HT1080 (cell line): ENCODE measurements around the gene CCDC188. TPM values are rescaled to one million over a fixed set of nuclear protein-coding genes. Genes with fewer than 3 reads are reported as not detected.

ENCODE experiments used
- DNase-seq: peaks from one replicate; pipeline ENCODE4 v3.0.0-alpha.2; 2015; ENCODE audit warnings: low read depth
- small RNA-seq: library from RNA; depleted of rRNA; stranded (forward); fragments of <200 nt; gene quantifications from one replicate; pipeline ENCODE3, GENCODE V24; 2014
- total RNA-seq: library from RNA; depleted of rRNA; stranded (reverse); fragments of >200 nt; shearing (Covaris generic); gene quantifications from 2 replicates; pipeline ENCODE4 v1.2.3, GENCODE V29; 2014; rRNA removed

The CCDC188 gene
- total RNA-seq, 1 experiment from 2014 or later, result 5.8 TPM

DNA sequence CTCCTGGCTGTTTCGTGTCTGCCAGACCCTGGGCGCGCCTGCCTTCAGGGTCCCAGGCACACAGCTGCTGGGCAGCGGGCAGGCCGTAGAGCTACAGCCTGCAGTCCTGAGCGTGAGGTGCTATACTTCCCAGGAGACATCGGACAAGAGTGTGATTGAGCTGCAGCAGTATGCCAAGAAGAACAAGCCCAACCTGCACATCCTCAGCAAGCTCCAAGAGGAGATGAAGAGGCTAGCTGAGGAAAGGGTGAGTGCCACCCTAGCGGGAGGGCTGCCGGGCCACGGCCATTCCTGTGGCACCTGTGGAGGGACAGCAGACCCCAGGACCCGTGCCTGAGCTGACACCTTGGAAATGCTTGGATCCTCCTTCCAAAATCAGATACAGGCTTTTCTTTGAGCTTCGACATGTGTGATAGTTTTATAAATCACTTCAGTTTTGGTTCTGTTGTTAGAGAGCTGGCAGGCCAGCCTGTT is 42.1 kb downstream of the CCDC188 start:
- no peak for DNase-seq

DNA sequence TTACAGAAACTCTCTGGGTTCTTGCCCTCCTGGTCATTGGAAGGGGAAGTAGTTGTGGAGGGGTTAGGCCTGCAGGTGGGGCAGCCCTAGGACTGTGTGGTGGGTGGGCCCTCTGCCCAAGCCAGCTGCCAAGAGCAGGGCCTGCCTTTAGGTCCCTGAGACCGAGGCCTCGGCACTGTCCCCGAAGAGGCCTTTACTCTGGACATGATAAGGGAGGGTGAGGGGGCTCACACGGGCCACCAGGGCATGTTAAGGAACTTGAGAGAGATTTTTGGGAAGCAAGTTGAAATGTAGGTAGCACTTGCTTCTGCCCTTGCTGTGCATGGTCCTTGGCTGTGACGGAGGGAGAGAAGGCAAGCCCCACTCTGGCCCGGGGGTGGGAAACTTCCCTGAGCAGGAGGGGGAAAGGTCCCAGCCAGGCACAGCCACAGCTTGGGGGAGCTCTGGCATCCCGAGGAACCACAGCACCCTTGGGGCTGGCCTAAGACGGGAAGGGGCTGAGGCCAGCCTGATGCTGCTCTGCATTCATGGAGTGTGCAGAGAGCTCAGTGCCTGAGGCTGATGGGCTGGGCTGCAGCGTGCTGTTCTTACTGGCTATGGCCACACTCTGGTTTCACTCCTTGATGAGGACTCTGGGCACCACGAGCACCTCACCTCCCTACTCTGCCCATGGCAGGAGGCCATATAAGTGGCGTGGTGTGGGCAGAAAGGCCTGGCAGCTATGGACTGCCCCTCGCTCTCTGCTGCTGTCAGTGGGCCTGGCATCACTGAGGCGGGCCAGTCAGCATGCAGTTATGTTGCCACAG is 42.7 kb downstream of the CCDC188 start:
- DNase-seq, result no peak

DNA sequence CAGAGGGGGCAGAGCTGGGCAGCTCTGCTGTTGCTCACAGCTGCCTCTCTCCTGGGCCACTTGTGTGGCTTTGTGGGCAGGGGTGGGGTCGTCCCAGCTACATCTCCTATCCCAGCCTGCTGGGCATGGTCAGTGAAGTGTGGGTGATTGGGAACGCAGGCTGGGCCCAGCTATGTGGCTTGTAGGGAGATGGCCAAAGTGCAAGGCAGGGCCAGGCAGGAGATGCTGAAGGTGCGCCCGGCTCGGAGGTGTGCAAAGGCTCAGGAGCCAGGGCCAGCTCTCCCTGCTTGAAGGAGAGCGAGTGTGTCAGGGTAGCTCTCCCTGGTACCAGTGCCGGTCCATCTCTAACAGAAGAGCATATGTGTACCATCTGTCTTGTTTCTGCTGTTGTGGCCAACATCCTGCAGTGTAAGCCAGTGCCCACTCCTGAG is 43.4 kb downstream of the CCDC188 start:
- no peak for DNase-seq

DNA sequence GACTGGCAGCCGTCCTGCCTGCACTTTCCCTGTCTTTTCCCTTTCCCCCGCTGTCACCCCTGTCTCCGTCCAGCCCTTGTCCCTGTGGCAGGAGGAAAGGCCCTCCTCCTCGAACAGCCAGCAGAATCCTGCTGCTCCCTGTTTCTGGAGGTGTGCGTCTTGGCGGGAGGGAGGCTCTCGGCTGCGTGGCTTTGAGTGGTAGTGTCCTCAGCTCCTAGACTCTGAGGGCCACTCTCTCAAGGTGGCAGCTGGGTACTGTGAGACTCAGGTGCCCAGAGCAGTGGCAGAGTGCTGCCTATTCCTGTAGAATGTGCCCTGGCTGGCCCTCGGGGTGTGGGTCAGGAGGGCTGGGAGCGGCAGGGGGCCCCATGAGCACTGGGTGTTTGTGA is 44.0 kb downstream of the CCDC188 start:
- no peak for DNase-seq

DNA sequence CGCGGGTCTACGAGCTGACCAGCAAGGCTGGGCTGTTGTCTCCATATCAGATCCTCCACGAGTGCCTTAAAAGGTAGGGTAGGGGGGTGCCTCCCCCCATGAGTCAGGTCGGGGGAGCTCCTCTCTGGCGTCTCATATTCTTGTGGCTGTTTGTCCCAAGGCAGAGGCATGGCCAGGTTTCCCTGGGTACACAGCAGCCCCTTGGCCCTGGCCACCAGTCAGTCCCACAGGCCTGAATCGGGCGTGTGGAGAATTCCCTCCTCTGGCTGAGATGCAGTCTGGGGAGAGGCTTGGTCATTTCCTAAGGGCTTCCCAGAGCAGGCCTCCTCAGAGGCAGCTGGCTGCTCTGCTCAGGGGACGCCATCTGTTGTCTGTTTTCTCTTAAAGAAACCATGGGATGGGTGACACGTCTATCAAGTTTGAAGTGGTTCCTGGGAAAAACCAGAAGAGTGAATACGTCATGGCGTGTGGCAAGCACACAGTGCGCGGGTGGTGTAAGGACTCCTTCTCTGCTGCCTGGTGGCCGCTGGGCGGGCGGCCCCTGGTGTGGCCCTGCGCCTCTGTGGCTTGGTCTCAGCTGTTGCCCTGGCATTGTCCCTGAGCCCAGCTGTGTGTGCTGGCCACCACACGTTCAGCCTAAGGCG is 44.5 kb downstream of the CCDC188 start:
- DNase-seq, result no peak

DNA sequence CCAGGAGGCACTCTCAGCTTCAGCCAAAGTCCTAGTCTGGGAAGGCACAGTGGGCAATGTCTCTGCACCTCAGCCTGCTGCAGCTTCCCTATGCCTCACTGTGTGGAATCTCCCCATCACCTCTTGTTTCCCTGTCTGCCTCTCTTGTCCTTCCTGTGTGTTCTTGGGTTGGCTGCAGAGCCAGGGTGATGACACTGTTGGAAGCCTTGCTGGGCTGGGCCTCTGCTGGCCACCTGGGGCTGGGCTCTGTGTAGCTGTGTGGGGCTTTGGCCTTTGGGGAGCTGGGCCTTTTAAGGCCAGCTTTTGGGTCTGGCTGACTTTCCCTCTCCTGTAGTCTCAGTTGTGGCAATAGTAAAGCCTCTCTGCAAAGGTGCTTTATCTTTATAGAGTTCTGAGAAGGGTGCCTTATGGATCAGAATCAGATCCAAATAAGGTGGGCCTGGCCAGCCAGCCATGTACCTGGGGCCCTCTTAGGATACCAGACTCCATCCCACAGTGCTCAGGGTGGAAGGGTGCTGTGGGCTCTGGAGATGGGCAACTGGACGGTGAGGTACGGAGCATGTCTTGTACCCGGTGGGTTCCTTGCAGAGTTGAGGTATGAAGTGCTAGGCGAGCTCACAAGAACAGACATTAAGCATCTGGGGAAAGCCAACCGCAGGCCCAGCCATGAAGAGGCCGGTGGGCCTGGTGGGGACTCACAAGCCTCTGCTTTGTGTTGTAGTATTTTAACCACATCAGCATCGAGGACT is 45.2 kb downstream of the CCDC188 start:
- no peak for DNase-seq

DNA sequence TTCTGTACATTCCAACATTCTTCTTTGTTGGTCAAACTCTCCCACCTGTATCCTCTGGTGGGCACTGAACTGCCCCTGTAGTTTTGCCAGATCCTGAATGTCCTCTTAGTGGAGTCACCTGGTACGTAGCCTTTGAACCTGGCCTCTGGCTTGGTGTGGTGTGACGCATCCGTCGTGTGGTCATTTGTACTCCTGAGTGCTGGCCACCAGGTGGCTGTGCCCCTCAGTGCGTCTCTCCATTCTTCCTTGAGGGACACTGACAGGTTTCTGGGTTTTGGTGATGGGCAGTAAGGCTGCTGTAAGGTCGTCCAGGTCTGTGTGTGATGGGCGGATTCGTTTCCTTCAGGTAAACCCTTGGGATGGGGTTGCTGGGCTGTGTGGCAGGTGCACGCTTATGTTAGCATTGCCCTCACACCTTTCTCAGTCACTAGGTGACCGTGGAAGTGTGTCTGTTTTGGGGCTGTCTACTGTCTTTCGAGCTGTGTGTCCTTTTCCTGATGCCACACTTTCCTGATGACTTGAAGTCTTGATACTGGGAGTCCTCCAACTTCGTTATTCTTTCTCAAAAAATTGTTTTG is 48.6 kb downstream of the CCDC188 start:
- no peak for DNase-seq

DNA sequence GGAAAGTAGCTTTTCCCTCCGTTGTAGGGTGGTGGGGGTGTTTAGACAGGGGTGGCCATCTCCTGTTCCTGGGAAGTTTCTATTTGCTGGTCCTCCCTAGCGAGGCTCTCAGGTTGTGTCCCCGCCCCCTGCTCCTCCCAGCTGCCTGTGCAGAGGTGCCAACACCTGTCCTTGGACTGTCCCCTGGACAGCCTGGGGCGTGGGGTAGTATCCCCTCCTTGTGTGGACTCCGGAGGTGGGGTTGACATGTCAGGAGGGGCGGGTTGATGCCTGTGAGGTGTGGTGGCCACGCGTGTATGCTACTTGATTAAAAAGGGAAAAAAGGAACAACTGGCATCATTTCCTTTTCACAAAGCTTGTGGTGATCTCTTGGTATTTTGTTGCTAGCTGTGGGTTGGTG is 49.2 kb downstream of the CCDC188 start:
- DNase-seq, result no peak

DNA sequence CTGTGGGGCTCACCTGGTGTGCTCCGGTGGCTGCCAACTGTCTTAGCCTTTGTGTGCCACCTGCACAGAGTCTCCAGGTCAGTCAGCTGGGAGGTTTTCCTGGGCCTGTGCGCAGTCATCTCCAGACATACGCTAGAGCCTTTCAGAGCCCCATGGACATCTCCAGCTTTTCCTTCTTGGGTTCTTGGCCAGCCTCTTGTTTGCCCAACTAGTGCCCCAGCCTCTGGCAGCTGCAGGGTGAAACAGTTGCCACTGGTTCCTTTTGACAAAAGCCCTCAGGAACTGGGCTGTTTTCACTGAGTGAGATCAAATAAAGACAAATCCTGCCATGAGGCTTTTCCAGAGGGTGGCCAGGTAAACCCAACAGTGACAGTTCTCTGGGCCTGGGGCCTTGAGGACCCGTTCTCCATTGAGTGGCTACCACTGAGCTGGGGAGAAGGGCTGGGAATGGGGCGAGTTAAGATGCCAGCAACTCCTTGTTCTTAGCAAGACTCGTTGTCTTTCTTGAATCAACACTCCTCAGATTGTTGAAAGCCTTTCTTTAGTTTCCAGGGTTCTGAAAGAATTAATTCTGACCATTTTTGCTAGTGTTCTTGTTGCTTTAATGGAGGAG is 51.6 kb downstream of the CCDC188 start:
- DNase-seq, result no peak

Small RNA genes within 50 kb of the gene (small RNA-seq; reads per million reads assigned to genes)
- gene MIR6816 (not detected), gene RF00599 (not detected)

Other genes with a start within 250 kb of the CCDC188 start
- gene COMT, start 209.3 kb downstream of the CCDC188 start, total RNA-seq, result 154 and 165 TPM in 2 replicates
- gene TXNRD2, start 209.2 kb downstream of the CCDC188 start, total RNA-seq, result 94.5 and 120 TPM in 2 replicates
- gene ARVCF, start 134.2 kb downstream of the CCDC188 start, total RNA-seq, result 3.7 and 8.4 TPM in 2 replicates
- 17.2 and 18.8 TPM in 2 replicates for gene TANGO2, start 129.9 kb downstream of the CCDC188 start, total RNA-seq
- gene DGCR8, start 70.8 kb downstream of the CCDC188 start, total RNA-seq, result 22.9 and 25.9 TPM in 2 replicates
- 801 and 856 TPM in 2 replicates for gene RANBP1, start 35.0 kb downstream of the CCDC188 start, total RNA-seq
- gene TRMT2A, start 33.8 kb downstream of the CCDC188 start, total RNA-seq, result 93.4 and 94.3 TPM in 2 replicates
- gene ZDHHC8, start 19.3 kb downstream of the CCDC188 start, total RNA-seq, result 15.4 and 29.0 TPM in 2 replicates
- 2.7 and 4.9 TPM in 2 replicates for gene RTN4R, start 117.3 kb upstream of the CCDC188 start, total RNA-seq
- 56.4 and 66.5 TPM in 2 replicates for gene DGCR6L, start 169.0 kb upstream of the CCDC188 start, total RNA-seq
- gene ZNF74, start 243.1 kb upstream of the CCDC188 start, total RNA-seq, result 11.7 and 11.8 TPM in 2 replicates